SJSA1 (cell line): ENCODE measurements around the gene EIF2D. TPM values are rescaled to one million over a fixed set of nuclear protein-coding genes. Genes with fewer than 3 reads are reported as not detected.

Experiments used
- DNase-seq, 2 experiments: peaks; one replicate each; pipeline ENCODE4 v3.0.0-alpha.2; 2015 to 2020; ENCODE audit warnings: low spot score in 2 of 2, low read depth in 1 of 2
- H3K27ac ChIP-seq: fragments of 250-450 bp; sonication (Bioruptor Pico); 2 replicates; pipeline ENCODE4 v1.5.1; 2020; ENCODE audit warnings: mild to moderate bottlenecking, moderate library complexity
- H3K27me3 ChIP-seq: fragments of 250-450 bp; sonication (Bioruptor Pico); replicated peaks from 2 replicates; pipeline ENCODE4 v1.5.1; 2020; ENCODE audit warnings: mild to moderate bottlenecking, moderate library complexity
- H3K36me3 ChIP-seq: fragments of 250-450 bp; sonication (Bioruptor Pico); 2 replicates; pipeline ENCODE4 v1.5.1; 2020; ENCODE audit warnings: mild to moderate bottlenecking
- H3K4me1 ChIP-seq: fragments of 250-450 bp; sonication (Bioruptor Pico); replicated peaks from 2 replicates; pipeline ENCODE4 v1.6.1; 2021; ENCODE audit warnings: mild to moderate bottlenecking
- H3K4me3 ChIP-seq: fragments of 250-450 bp; sonication (Bioruptor Pico); 2 replicates; pipeline ENCODE4 v1.5.1; 2020; ENCODE audit warnings: mild to moderate bottlenecking
- H3K9me3 ChIP-seq: fragments of 250-450 bp; sonication (Bioruptor Pico); replicated peaks from 2 replicates; pipeline ENCODE4 v1.5.1; 2020; ENCODE audit warnings: mild to moderate bottlenecking
- total RNA-seq: library from RNA; depleted of rRNA; stranded (reverse); fragments of >200 nt; shearing (Covaris generic); gene quantifications from 2 replicates; pipeline ENCODE4 v1.2.3, GENCODE V29; 2014

EIF2D gene
- total RNA-seq, 1 experiment from 2014 or later, result 53.8 TPM

DNA sequence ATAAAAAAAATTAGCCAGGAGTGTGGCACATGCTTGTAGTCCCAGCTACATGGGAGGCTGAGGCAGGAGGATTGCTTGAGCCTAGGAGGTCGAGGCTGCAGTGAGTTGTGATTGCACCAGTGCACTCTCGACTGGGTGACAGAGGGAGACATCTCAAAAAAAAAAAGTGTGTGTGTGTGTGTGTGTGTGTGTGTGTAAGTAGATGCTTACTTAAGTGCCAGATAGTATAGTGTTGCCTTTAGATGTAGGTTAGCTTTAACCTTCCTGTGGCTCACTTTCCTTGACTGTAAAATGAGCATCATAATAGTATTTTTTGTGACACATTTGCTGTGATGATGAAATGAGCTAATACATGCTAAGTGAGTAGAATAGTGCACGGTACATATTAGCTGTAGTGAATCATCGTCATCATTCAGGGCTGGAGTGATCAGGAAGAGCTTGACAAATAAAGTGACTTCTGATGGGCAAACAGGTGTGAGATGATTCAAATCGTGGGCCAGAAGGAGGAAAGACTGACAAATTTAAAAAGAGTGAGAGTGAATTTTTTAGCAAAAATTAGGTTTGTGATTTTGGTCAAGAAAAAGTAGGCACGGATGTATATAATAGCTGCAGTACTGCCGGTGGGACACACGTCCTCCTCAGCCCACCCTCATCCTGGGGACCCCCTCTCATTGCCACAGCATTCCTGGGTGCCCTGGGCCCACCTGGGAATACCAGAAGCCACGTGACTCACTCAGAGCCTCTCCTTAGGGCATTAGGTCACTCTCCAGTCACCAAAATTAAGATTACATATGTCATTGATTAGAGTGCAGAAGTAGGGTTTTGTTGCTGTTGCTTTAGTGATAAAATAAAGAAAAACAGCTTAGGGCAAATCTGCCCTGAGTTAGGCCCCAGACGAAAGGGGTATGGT lies 33.9 kb downstream of the EIF2D start:
- no peak overlapping the region for H3K27ac ChIP-seq
- no peaks in the 10 kb centered on the region for H3K36me3 ChIP-seq
- H3K4me3 ChIP-seq, result no peak overlapping the region
- peaks cover 6% of the 10 kb centered on the region for H3K4me1 ChIP-seq
- H3K27me3 ChIP-seq, result no peaks in the 10 kb centered on the region
- no peaks in the 10 kb centered on the region for H3K9me3 ChIP-seq
- DNase-seq, result no peak

DNA sequence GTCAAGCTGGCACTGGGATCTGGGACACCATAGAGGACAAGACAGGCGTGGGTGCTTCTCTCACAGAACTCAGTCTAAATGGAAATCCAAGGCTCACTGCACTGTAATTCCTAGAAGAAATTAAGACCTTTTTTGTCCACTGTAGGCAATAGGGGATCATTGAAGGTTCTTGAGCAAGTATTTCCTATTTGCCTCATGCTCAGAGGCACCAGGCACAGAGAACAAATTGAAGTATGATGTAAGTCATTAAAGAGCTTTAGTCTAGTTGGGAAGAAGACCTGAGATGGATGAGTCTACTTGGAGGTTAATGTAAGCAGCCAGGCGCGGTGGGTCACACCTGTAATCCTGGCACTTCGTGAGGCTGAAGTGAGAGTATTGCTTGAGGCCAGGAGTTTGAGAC lies 34.6 kb downstream of the EIF2D start:
- no peaks in the 10 kb centered on the region for H3K36me3 ChIP-seq
- H3K4me3 ChIP-seq, result no peak overlapping the region
- no peak for DNase-seq
- H3K27me3 ChIP-seq, result no peaks in the 10 kb centered on the region
- no peak overlapping the region for H3K27ac ChIP-seq
- H3K4me1 ChIP-seq, result peaks cover 6% of the 10 kb centered on the region
- no peaks in the 10 kb centered on the region for H3K9me3 ChIP-seq

DNA sequence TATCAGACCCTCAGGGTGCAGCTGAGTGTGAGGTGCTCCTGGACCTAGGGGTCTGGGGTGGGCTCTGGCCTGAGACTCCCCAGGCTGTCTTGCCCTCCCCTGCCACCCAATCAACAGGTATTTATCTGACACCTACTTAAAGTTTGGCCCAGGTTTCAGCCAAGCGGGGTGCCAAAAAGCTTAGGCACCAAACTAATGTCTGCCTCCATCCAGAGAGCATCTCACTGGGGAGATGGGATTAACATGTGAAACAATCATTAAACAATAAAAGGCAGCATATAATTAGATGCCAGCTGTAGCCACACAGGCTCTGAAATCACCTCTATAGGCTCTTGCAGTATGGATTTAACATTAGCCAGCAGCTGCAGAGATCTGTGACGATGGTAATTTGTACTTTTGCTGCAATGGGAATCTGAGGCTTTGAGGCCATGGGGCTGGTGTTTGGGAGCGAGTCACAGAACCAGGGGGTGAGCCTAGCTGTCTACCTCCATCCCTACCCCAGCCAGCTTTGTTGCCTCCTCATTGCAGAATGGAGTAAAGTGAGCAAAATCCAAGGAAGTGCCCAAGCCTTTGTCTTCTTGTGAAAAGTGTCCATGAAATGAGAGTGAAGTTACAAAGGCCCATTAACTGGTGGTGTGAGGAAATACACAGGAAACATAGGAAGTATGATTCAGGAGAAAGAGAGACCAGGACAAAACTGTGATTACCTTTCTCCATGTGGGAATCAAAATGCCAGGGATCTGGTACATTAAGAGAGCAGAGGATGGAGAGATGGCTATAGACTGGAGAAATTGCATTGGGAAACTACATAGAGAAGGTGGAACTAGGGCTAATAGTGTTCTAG lies 36.1 kb downstream of the EIF2D start:
- Histone ChIP-seq H3K27me3 (no peaks in the 10 kb centered on the region), H3K4me3 (no peak overlapping the region)
- DNase-seq, result no peak

DNA sequence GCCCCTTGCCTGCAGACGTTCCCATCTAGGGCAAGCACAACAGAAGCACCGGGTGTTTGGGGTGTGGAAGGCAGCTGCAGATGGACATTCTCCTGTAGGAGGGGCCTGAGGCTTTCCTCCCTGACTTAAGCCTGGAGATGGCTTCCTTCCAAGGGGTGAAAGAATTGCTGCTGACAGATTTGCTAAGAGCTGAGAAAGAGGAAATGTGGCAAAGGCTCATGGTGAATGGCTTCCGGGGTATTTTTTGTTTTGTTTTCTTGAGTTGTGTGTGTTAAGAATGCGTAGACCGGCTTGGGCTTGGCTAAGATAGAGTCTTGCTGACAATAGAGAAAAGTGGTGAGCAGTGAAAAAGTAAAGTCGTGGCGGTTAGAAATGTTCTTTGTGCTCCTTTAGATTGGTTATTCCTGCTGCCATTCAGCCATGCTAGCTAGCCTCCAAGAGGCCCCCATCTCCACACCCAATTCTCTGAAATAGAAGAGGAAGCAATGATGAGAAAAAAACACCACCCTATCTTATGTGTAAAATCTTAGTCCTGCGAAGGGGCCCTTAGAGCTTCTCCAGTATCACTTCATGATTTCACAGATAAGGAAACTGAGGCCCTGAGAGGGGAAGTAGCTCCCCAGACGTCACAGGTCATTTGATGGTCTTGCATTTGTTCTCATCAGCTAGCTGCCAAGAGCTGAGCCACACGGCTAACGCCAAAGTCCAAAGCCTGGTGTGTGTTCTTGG lies 36.9 kb downstream of the EIF2D start:
- Histone ChIP-seq H3K36me3 (no peaks in the 10 kb centered on the region), H3K27me3 (no peaks in the 10 kb centered on the region), H3K4me1 (peaks cover 6% of the 10 kb centered on the region), H3K9me3 (no peaks in the 10 kb centered on the region), H3K4me3 (no peak overlapping the region), H3K27ac (no peak overlapping the region)
- DNase-seq, result peak in 1 of 2 experiments; percentile 31

More for the DNA sequence above, 36.1 kb downstream of the EIF2D start:
- no peaks in the 10 kb centered on the region for H3K36me3 ChIP-seq
- no peaks in the 10 kb centered on the region for H3K9me3 ChIP-seq
- no peak overlapping the region for H3K27ac ChIP-seq
- peaks cover 6% of the 10 kb centered on the region for H3K4me1 ChIP-seq

DNA sequence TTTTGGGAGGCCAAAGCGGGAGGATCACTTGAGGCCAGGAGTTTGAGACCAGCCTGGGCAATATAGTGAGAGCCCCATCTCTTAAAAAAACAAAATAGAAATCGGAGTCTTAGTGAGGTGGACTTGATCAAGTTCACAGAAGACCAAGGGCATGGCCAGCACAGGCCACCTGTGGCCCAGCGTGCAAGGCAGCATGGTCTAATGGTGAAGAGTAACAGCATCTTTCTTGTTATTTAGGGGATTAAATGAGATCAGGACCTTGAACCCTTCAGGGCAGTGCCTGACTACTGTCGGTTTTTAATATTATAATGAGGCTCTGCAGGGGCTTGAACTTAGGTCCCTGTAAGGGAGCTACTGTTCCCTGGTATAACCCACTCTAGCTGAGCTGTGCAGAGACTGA lies 38.5 kb downstream of the EIF2D start:
- no peaks in the 10 kb centered on the region for H3K27me3 ChIP-seq
- H3K4me3 ChIP-seq, result no peak overlapping the region
- DNase-seq, result no peak
- no peak overlapping the region for H3K27ac ChIP-seq
- H3K36me3 ChIP-seq, result no peaks in the 10 kb centered on the region
- no peaks in the 10 kb centered on the region for H3K9me3 ChIP-seq
- peaks cover 6% of the 10 kb centered on the region for H3K4me1 ChIP-seq

DNA sequence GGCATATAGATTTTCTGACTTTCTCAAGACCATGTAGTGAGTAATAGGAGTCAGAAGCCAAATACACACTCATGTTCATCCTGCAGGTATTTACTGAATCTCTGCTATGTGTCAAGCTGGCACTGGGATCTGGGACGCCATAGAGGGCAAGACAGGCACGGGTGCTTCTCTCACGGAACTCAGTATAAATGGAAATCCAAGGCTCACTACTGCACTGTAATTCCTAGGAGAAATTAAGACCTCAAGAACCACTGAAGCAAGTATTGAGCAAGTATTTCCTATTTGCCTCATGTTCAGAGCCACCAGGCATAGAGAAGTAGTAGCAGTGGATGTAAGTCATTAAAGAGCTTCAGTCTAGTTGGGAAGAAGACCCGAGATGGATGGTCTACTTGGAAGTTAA lies 38.9 kb downstream of the EIF2D start:
- no peak overlapping the region for H3K27ac ChIP-seq

DNA sequence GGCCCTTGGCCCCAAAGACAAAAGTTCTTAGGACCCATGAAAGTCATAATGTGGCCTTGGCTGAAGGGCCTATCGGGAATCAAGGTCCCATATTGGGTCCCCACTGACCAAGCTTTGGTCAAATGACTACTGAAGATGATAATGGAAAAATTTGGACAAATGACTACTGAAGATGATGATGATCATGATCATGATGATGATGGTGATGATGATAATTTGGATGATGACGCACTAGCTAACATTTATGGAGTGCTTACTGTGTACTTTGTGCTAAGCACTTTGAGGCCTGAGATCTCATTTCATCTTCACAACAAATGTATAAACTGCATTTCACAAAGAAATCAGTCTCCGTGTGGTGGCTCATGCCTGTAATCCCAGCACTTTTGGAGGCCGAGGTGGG lies 39.4 kb downstream of the EIF2D start:
- Histone ChIP-seq H3K36me3 (no peaks in the 10 kb centered on the region), H3K9me3 (no peaks in the 10 kb centered on the region), H3K4me3 (no peak overlapping the region), H3K27me3 (no peaks in the 10 kb centered on the region), H3K4me1 (peaks cover 6% of the 10 kb centered on the region), H3K27ac (no peak overlapping the region)
- DNase-seq, result no peak

More for the DNA sequence above, 38.9 kb downstream of the EIF2D start:
- no peak for DNase-seq
- no peaks in the 10 kb centered on the region for H3K36me3 ChIP-seq
- no peak overlapping the region for H3K4me3 ChIP-seq
- H3K9me3 ChIP-seq, result no peaks in the 10 kb centered on the region
- peaks cover 6% of the 10 kb centered on the region for H3K4me1 ChIP-seq
- no peaks in the 10 kb centered on the region for H3K27me3 ChIP-seq

DNA sequence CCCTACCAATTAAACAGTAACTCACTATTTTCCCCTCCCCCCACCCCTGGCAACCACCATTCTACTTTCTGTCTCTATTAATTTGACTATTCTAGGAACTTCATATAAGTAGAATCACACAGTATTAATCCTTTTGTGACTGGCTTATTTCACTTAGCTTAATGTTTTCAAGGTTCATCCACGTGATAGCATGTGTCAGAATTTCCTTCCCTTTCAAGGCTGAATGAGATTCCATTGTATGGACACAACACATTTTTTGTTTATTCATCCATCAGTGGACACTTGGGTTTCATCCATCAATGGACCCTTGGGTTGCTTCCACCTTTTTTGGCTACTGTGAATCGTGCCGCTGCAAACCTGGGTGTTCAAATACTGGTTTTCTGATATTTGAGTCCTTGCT lies 41.7 kb downstream of the EIF2D start:
- no peak overlapping the region for H3K4me3 ChIP-seq
- H3K9me3 ChIP-seq, result no peaks in the 10 kb centered on the region
- no peak overlapping the region for H3K27ac ChIP-seq
- no peaks in the 10 kb centered on the region for H3K36me3 ChIP-seq
- no peak for DNase-seq
- peaks cover 6% of the 10 kb centered on the region for H3K4me1 ChIP-seq
- H3K27me3 ChIP-seq, result no peaks in the 10 kb centered on the region

DNA sequence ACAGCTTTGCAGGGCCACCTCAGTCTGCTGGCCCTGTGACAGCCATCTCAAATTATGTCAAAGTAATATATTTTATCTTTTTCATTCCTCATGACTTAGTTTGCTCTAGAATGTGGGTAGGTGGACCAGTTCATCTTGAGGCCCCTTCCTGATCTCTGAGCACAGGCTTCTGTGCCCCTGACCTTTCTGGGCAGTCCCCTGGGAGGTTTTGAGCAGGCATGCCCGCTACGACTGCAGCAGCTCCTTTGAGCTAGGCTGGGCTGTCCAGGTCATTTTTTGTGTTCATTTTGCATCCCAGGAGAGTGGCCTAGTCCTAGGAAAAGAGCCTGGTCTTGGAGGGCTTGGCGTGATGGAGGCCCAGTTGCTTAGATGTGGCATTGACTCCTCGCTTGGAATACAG lies 42.7 kb downstream of the EIF2D start:
- Histone ChIP-seq H3K27ac (no peak overlapping the region), H3K4me1 (no peaks in the 10 kb centered on the region), H3K4me3 (no peak overlapping the region), H3K9me3 (no peaks in the 10 kb centered on the region), H3K27me3 (no peaks in the 10 kb centered on the region), H3K36me3 (no peaks in the 10 kb centered on the region)
- no peak for DNase-seq

DNA sequence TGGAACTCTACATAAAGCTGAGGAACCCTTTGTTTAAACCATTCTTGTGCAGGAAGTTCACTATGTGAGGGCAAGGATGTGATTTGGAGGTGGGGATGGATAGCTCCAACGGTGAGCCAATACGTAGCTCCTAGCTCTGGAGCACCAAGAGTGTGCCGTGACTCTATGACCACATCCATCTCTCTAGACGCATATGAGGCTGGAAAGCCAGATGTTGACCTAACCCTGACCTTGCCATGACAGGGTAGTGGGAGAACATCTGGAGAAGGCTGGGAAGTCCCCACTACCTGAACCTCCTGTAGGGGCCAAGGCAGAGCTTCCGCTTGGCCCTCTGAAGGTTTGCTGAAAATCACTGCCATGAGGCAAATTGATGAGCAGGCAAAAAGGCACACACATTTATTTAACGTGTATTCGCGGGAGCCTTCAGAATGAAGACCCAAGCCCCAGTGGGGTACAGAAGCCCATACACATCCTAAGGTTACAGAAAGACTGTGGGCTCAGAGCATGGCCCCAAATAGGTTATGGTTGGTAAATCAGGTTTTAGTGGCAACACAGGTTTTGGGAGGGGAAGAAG lies 43.4 kb downstream of the EIF2D start:
- H3K4me3 ChIP-seq, result no peak overlapping the region
- H3K27ac ChIP-seq, result no peak overlapping the region
- H3K36me3 ChIP-seq, result no peaks in the 10 kb centered on the region
- H3K9me3 ChIP-seq, result peaks cover under 1% of the 10 kb centered on the region; the same call in 1 of the 2 replicates
- no peak for DNase-seq
- H3K4me1 ChIP-seq, result no peaks in the 10 kb centered on the region
- H3K27me3 ChIP-seq, result no peaks in the 10 kb centered on the region

DNA sequence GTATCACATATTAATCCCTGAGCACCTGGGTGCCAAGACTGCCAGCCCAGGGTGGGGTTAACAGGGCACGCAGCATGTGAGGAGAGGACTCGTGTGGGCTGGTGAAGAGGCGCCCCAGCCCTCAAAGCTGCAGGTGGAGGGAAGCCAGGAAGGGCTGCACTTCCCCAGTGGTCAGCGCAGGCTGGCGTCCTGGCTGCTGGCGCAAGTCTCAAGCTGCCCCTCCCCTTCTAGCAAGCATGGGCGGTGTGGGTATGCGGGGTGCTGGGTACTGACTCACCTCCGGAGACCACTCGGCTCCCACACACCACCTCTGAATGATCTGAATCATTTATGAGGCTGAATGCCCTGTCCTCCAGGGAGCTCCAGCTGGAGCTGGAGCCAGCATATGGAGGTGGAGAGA lies 44.0 kb downstream of the EIF2D start:
- Histone ChIP-seq H3K27me3 (no peaks in the 10 kb centered on the region), H3K27ac (no peak overlapping the region), H3K9me3 (peaks cover 3% of the 10 kb centered on the region; the same call in 1 of the 2 replicates), H3K36me3 (no peaks in the 10 kb centered on the region), H3K4me3 (no peak overlapping the region), H3K4me1 (no peaks in the 10 kb centered on the region)
- no peak for DNase-seq

DNA sequence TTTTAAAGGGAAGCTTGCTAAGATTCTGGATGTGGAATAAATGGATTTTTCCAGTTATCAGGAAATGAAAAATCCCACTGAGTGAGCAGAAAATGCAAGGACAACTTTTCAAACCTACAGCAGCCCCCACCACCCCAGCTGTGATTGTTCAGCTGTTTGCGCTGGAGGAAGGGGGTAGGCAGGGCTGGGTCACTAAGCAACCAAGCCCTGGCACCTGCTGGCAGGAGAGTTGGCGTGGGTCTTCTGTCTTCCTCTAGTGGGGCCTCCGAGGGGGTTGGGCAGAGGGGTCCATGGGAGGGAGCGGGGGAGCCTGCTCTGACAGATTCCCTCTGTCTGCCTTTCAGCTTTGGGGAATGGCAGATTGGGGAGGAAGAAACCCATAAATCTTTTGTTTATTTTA lies 45.3 kb downstream of the EIF2D start:
- no peak for DNase-seq
- no peaks in the 10 kb centered on the region for H3K27me3 ChIP-seq

DNA sequence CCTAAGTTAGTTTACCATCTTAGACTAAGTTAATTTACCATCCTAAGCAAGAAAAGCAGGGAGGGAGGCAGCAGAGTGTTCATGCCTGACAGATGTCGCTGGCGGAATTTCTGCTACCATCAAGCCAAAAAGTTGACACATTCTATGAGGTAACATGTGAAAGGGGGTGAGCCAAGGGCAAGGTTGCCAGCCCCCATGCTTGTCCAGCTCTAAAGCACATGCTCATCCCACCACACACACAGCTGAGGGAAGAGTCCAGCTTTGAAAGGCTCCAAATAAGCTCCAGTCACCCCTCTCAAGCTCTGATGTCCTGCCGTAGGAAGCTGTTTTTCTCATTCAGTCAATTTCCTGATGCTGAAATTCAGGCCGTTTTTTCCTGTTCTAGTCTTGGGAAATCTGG lies 46.3 kb downstream of the EIF2D start:
- no peaks in the 10 kb centered on the region for H3K36me3 ChIP-seq
- no peaks in the 10 kb centered on the region for H3K27me3 ChIP-seq
- H3K4me3 ChIP-seq, result no peak overlapping the region

More for the DNA sequence above, 45.3 kb downstream of the EIF2D start:
- no peaks in the 10 kb centered on the region for H3K36me3 ChIP-seq
- H3K9me3 ChIP-seq, result peaks cover 3% of the 10 kb centered on the region; the same call in 1 of the 2 replicates
- H3K4me1 ChIP-seq, result no peaks in the 10 kb centered on the region
- H3K4me3 ChIP-seq, result no peak overlapping the region
- no peak overlapping the region for H3K27ac ChIP-seq

More for the DNA sequence above, 46.3 kb downstream of the EIF2D start:
- Histone ChIP-seq H3K27ac (no peak overlapping the region), H3K9me3 (peaks cover 3% of the 10 kb centered on the region; the same call in 1 of the 2 replicates), H3K4me1 (no peaks in the 10 kb centered on the region)
- DNase-seq, result no peak
